PC-3 (cell line): ENCODE data around the gene YWHAH. TPM values are rescaled to one million over a fixed set of nuclear protein-coding genes. Genes with fewer than 3 reads are reported as not detected.

Experiments used
- ATAC-seq: fragments of 200-7000 bp; cut with Tn5 transposase; 2 replicates; pipeline ENCODE4 v1.9.1; 2020; ENCODE audit warnings: mild to moderate bottlenecking, moderate library complexity
- BruUV-seq: library from RNA; stranded (reverse); fragments of 400-500 nt; replicated peaks from 2 replicates; lab custom pipeline; 2021; lab: Mats Ljungman, UMichigan
- CTCF ChIA-PET: fragments of 300-600 bp; sonication (Branson Sonifier 250); formaldehyde crosslinking; loops from one replicate; lab custom pipeline; 2022; ENCODE audit warnings: antibody characterized with exemption; lab: Charles Lee
- POLR2A ChIA-PET: fragments of 300-600 bp; sonication (Branson Sonifier 250); formaldehyde crosslinking; loops from one replicate; lab custom pipeline; 2022; ENCODE audit warnings: antibody characterized with exemption; ENCODE audit not compliant: unreplicated experiment; lab: Charles Lee
- DNase-seq: peaks from one replicate; pipeline ENCODE4 v3.0.0-alpha.2; 2015
- H2AFZ ChIP-seq: fragments of 300-600 bp; sonication (generic); 2 replicates; pipeline ENCODE4 v1.6.0; 2016; ENCODE audit warnings: antibody characterized with exemption, low read length
- H3F3A ChIP-seq: fragments of 300-600 bp; sonication (generic); one replicate; pipeline ENCODE4 v1.6.0; 2017; ENCODE audit warnings: antibody characterized with exemption, low read length, control low read depth, mild to moderate bottlenecking; ENCODE audit not compliant: unreplicated experiment
- H3K27ac ChIP-seq: fragments of 300-600 bp; sonication (generic); 2 replicates; pipeline ENCODE4 v1.5.1; 2016; ENCODE audit warnings: mild to moderate bottlenecking, low read length
- H3K27me3 ChIP-seq: fragments of 300-600 bp; sonication (generic); 2 replicates; pipeline ENCODE4 v1.6.1; 2016; ENCODE audit warnings: low read length, mixed read lengths
- H3K36me3 ChIP-seq: fragments of 300-600 bp; sonication (generic); 2 replicates; pipeline ENCODE4 v1.6.1; 2016; ENCODE audit warnings: low read depth, mixed run types, low read length, mixed read lengths
- H3K4me1 ChIP-seq: fragments of 300-600 bp; sonication (generic); 2 replicates; pipeline ENCODE4 v1.5.1; 2016; ENCODE audit warnings: low read length; ENCODE audit not compliant: insufficient read depth
- H3K4me2 ChIP-seq: fragments of 300-600 bp; sonication (generic); 2 replicates; pipeline ENCODE4 v1.6.0; 2016; ENCODE audit warnings: low read length
- H3K4me3 ChIP-seq: fragments of 300-600 bp; sonication (generic); 2 replicates; pipeline ENCODE4 v1.5.1; 2016; ENCODE audit warnings: mild to moderate bottlenecking, low read length, mixed read lengths
- H3K79me2 ChIP-seq: fragments of 300-600 bp; sonication (generic); 2 replicates; pipeline ENCODE4 v1.6.1; 2017; ENCODE audit warnings: low read length, mixed read lengths
- H3K9ac ChIP-seq: fragments of 300-600 bp; sonication (generic); 2 replicates; pipeline ENCODE4 v1.6.0; 2016; ENCODE audit warnings: mild to moderate bottlenecking, low read length
- H3K9me2 ChIP-seq: fragments of 300-600 bp; sonication (generic); replicated peaks from 2 replicates; pipeline ENCODE4 v1.6.1; 2016; ENCODE audit warnings: mixed run types, low read length, mixed read lengths
- H3K9me3 ChIP-seq: fragments of 300-600 bp; sonication (generic); 2 replicates; pipeline ENCODE4 v1.6.1; 2016; ENCODE audit warnings: low read length, mixed read lengths
- H4K20me1 ChIP-seq: fragments of 300-600 bp; sonication (generic); 2 replicates; pipeline ENCODE4 v1.6.1; 2016; ENCODE audit warnings: low read length, mixed read lengths
- CTCF ChIP-seq: fragments of 300-600 bp; sonication (generic); conservative IDR thresholded peaks from 2 replicates; pipeline ENCODE4 v1.5.1; 2017; ENCODE audit warnings: antibody characterized with exemption, low read depth, mild to moderate bottlenecking, low read length
- EZH2 ChIP-seq: fragments of 300-600 bp; sonication (generic); IDR thresholded peaks from one replicate; pipeline ENCODE4 v1.6.1; 2017; ENCODE audit warnings: antibody characterized with exemption, mild to moderate bottlenecking, low read length; ENCODE audit not compliant: unreplicated experiment
- EZH2phosphoT487 ChIP-seq: fragments of 300-600 bp; sonication (generic); IDR thresholded peaks from 2 replicates; pipeline ENCODE4 v1.6.1; 2018; ENCODE audit warnings: mild to moderate bottlenecking, antibody characterized with exemption, low read length, borderline replicate concordance
- intact Hi-C: fragments of 100-400 bp; cut with micrococcal nuclease; formaldehyde crosslinking; loops from 2 replicates; pipeline ENCODE4 v1.9.0; 2023
- total RNA-seq: library from RNA; depleted of rRNA; stranded (reverse); fragments of >200 nt; gene quantifications from 2 replicates; pipeline ENCODE4 v1.2.3, GENCODE V29; 2014

The YWHAH gene
- total RNA-seq, 1 experiment from 2014 or later, result 75.0 TPM

- no peaks in the 10 kb centered on the region for H3K27me3 ChIP-seq
- no peak overlapping the region for H3K9ac ChIP-seq
- no peak overlapping the region for H2AFZ ChIP-seq
- H3F3A ChIP-seq, result no peaks in the 10 kb centered on the region
- no peak overlapping the region for H3K4me2 ChIP-seq
- no peaks in the 10 kb centered on the region for H3K9me3 ChIP-seq
- H3K4me3 ChIP-seq, result no peak overlapping the region
- H3K79me2 ChIP-seq, result no peaks in the 10 kb centered on the region
- intact Hi-C loops, result no loop called here
- no peak for TF ChIP-seq EZH2
- no peak for TF ChIP-seq CTCF
- no peak for TF ChIP-seq EZH2phosphoT487
- ATAC-seq, result no peak
- no TSS peak for BruUV-seq
- CTCF ChIA-PET, result interaction anchor here (0.6 kb wide), 1 partner anchor 108 kb away, joined by 5 read pairs; no protein-coding TSS in a partner anchor
- no peaks in the 10 kb centered on the region for H4K20me1 ChIP-seq
- H3K4me1 ChIP-seq, result no peaks in the 10 kb centered on the region
- no peak for DNase-seq
- no peaks in the 10 kb centered on the region for H3K9me2 ChIP-seq
- H3K27ac ChIP-seq, result no peak overlapping the region
- POLR2A ChIA-PET, result no interaction called here
- H3K36me3 ChIP-seq, result no peaks in the 10 kb centered on the region
Measured at GRCh38 chr22:31995807-31996206, 51.5 kb downstream of the YWHAH start.

- Histone ChIP-seq H3K9me2 (no peaks in the 10 kb centered on the region), H3K9me3 (no peaks in the 10 kb centered on the region), H4K20me1 (no peaks in the 10 kb centered on the region), H3K36me3 (no peaks in the 10 kb centered on the region), H2AFZ (no peak overlapping the region), H3K79me2 (no peaks in the 10 kb centered on the region), H3K9ac (no peak overlapping the region), H3K4me3 (no peak overlapping the region), H3F3A (no peaks in the 10 kb centered on the region), H3K4me1 (no peaks in the 10 kb centered on the region), H3K4me2 (no peak overlapping the region), H3K27me3 (no peaks in the 10 kb centered on the region), H3K27ac (no peak overlapping the region)
- CTCF ChIA-PET, result no interaction called here
- DNase-seq, result no peak
- ATAC-seq, result no peak
- intact Hi-C loops, result no loop called here
- no peak for TF ChIP-seq CTCF
- TF ChIP-seq EZH2, result no peak
- POLR2A ChIA-PET, result no interaction called here
- BruUV-seq, result no TSS peak
Measured at GRCh38 chr22:31998784-31999385, 54.5 kb downstream of the YWHAH start.

- Histone ChIP-seq H3K9ac (no peak overlapping the region), H3F3A (no peaks in the 10 kb centered on the region), H3K36me3 (no peaks in the 10 kb centered on the region), H3K9me3 (no peaks in the 10 kb centered on the region), H3K27ac (no peak overlapping the region), H3K9me2 (no peaks in the 10 kb centered on the region), H3K79me2 (no peaks in the 10 kb centered on the region), H3K4me1 (peaks cover 2% of the 10 kb centered on the region), H2AFZ (no peak overlapping the region), H3K4me2 (no peak overlapping the region), H3K4me3 (no peak overlapping the region), H3K27me3 (no peaks in the 10 kb centered on the region), H4K20me1 (no peaks in the 10 kb centered on the region)
- TF ChIP-seq EZH2 (no peak), CTCF (no peak), EZH2phosphoT487 (no peak)
- intact Hi-C loops, result no loop called here
- DNase-seq, result no peak
- no peak for ATAC-seq
- no TSS peak for BruUV-seq
- POLR2A ChIA-PET, result no interaction called here
- CTCF ChIA-PET, result no interaction called here
Measured at GRCh38 chr22:32000181-32000580, 55.8 kb downstream of the YWHAH start.
